ENCODE results near the gene INPP5A.

INPP5A gene

GRCh38 chr10:132608511-132609195 lies 71.1 kb downstream of the INPP5A start:
- DNase-seq (ENCODE audit: low read depth in 1 of 2, low spot score in 1 of 2): no peak
- Histone ChIP-seq H3K27ac (replicated peaks) (no peak overlapping the region), H3K4me3 (replicated peaks; ENCODE audit: insufficient read depth, low read length) (no peak overlapping the region), H3K27me3 (ENCODE audit: insufficient read depth, poor library complexity, severe bottlenecking) (no peaks in the 10 kb centered on the region)
- no peak for TF ChIP-seq POLR2AphosphoS5 (IDR thresholded peaks at IDR 0.05; ENCODE audit: low read depth)
- no peak for TF ChIP-seq SPI1 (IDR thresholded peaks at IDR 0.05; ENCODE audit: borderline replicate concordance, low read depth)
- TF ChIP-seq GABPA (IDR thresholded peaks at IDR 0.05; ENCODE audit: low read depth): no peak
- no peak for TF ChIP-seq CTCF (IDR thresholded peaks at IDR 0.05; ENCODE audit: insufficient read depth, low read length)
- TF ChIP-seq REST (IDR thresholded peaks at IDR 0.05; ENCODE audit: insufficient replicate concordance, low read depth): no peak

- no peak for TF ChIP-seq GABPA (IDR thresholded peaks at IDR 0.05; ENCODE audit: low read depth)
- no peak for TF ChIP-seq POLR2AphosphoS5 (IDR thresholded peaks at IDR 0.05; ENCODE audit: low read depth)
- no peak for TF ChIP-seq CTCF (IDR thresholded peaks at IDR 0.05; ENCODE audit: insufficient read depth, low read length)
- TF ChIP-seq SPI1 (IDR thresholded peaks at IDR 0.05; ENCODE audit: borderline replicate concordance, low read depth): no peak
- TF ChIP-seq REST (IDR thresholded peaks at IDR 0.05; ENCODE audit: insufficient replicate concordance, low read depth): no peak
- no peak for DNase-seq (ENCODE audit: low read depth in 1 of 2, low spot score in 1 of 2)
These were observed 71.6 kb downstream of the INPP5A start for GRCh38 chr10:132609211-132609610.

GRCh38 chr10:132610071-132610701 lies 72.6 kb downstream of the INPP5A start:
- Histone ChIP-seq H3K27me3 (ENCODE audit: insufficient read depth, poor library complexity, severe bottlenecking) (no peaks in the 10 kb centered on the region), H3K27ac (replicated peaks) (no peak overlapping the region), H3K4me3 (replicated peaks; ENCODE audit: insufficient read depth, low read length) (no peak overlapping the region)
- no peak for TF ChIP-seq POLR2AphosphoS5 (IDR thresholded peaks at IDR 0.05; ENCODE audit: low read depth)
- no peak for TF ChIP-seq REST (IDR thresholded peaks at IDR 0.05; ENCODE audit: insufficient replicate concordance, low read depth)
- no peak for TF ChIP-seq GABPA (IDR thresholded peaks at IDR 0.05; ENCODE audit: low read depth)
- TF ChIP-seq CTCF (IDR thresholded peaks at IDR 0.05; ENCODE audit: insufficient read depth, low read length): no peak
- TF ChIP-seq SPI1 (IDR thresholded peaks at IDR 0.05; ENCODE audit: borderline replicate concordance, low read depth): no peak
- DNase-seq (ENCODE audit: low read depth in 1 of 2, low spot score in 1 of 2): no peak

More at GRCh38 chr10:132609211-132609610, 71.6 kb downstream of the INPP5A start:
- H3K27ac ChIP-seq (replicated peaks): no peak overlapping the region
- H3K27me3 ChIP-seq (ENCODE audit: insufficient read depth, poor library complexity, severe bottlenecking): no peaks in the 10 kb centered on the region
- no peak overlapping the region for H3K4me3 ChIP-seq (replicated peaks; ENCODE audit: insufficient read depth, low read length)
